CD14-positive monocyte (primary cell): ENCODE measurements around the gene SMCO4. TPM values are rescaled to one million over a fixed set of nuclear protein-coding genes. Genes with fewer than 3 reads are reported as not detected.

Source experiments
- DNase-seq, 3 donors: peaks; one replicate each; pipeline ENCODE4 v3.0.0-alpha.2; 2011 to 2022
- H2AFZ ChIP-seq: 2 replicates; pipeline ENCODE4 v1.6.0; 2012; ENCODE audit warnings: mild to moderate bottlenecking, low read depth, low read length, inconsistent platforms; ENCODE audit not compliant: insufficient read depth, poor library complexity, severe bottlenecking
- H3K27ac ChIP-seq, 2 donors: 1 replicate in 1 of 2; 2 replicates in 1 of 2; pipeline ENCODE4 v1.5.1; 2012 to 2013; ENCODE audit warnings: low read length in 2 of 2, control low read depth in 1 of 2, inconsistent platforms in 1 of 2, low read depth in 1 of 2, mild to moderate bottlenecking in 1 of 2
- H3K27me3 ChIP-seq, 2 donors: one replicate each; pipeline versions ENCODE4 v1.6.0 to v1.6.1; 2011 to 2013; ENCODE audit warnings: low read length in 2 of 2; ENCODE audit not compliant: control insufficient read depth in 2 of 2, insufficient read depth in 2 of 2
- H3K36me3 ChIP-seq, 2 donors: replicated peaks in 1 of 2; 1 replicate in 1 of 2; 2 replicates in 1 of 2; pipeline versions ENCODE4 v1.5.1 to v1.6.1; 2012 to 2013; ENCODE audit warnings: low read length in 2 of 2, control low read depth in 1 of 2, inconsistent platforms in 1 of 2, mild to moderate bottlenecking in 1 of 2; ENCODE audit not compliant: insufficient read depth in 2 of 2, control insufficient read depth in 1 of 2
- H3K4me1 ChIP-seq, 2 donors: 1 replicate in 1 of 2; 2 replicates in 1 of 2; pipeline versions ENCODE4 v1.5.1 to v1.6.1; 2012 to 2013; ENCODE audit warnings: low read length in 2 of 2, control low read depth in 1 of 2, inconsistent platforms in 1 of 2, mild to moderate bottlenecking in 1 of 2, moderate library complexity in 1 of 2; ENCODE audit not compliant: insufficient read depth in 2 of 2, control insufficient read depth in 1 of 2
- H3K4me2 ChIP-seq: replicated peaks from 2 replicates; pipeline ENCODE3; 2012; ENCODE audit warnings: low read length, moderate library complexity, mild to moderate bottlenecking; ENCODE audit not compliant: poor library complexity, severe bottlenecking; ENCODE audit errors: extremely low read depth
- H3K4me3 ChIP-seq, 3 experiments: fragments of 200-600 bp in 1 of 3; sonication (generic) in 1 of 3; replicated peaks in 1 of 3; 1 replicate in 2 of 3; 2 replicates in 1 of 3; pipeline ENCODE4 v1.5.1; 2011 to 2013; ENCODE audit warnings: low read length in 3 of 3, mild to moderate bottlenecking in 3 of 3, control low read depth in 2 of 3, low read depth in 2 of 3, inconsistent platforms in 1 of 3, moderate library complexity in 1 of 3
- H3K79me2 ChIP-seq: 2 replicates; pipeline ENCODE4 v1.6.0; 2012; ENCODE audit warnings: mild to moderate bottlenecking, control low read depth, inconsistent platforms, low read length, moderate library complexity; ENCODE audit not compliant: insufficient read depth
- H3K9ac ChIP-seq: 2 replicates; pipeline ENCODE4 v1.6.0; 2017; ENCODE audit warnings: low read length, mild to moderate bottlenecking; ENCODE audit not compliant: insufficient read depth, poor library complexity, severe bottlenecking
- H3K9me3 ChIP-seq, 2 donors: replicated peaks in 1 of 2; 1 replicate in 1 of 2; 2 replicates in 1 of 2; pipeline versions ENCODE4 v1.5.1 to v1.6.1; 2012 to 2013; ENCODE audit warnings: low read length in 2 of 2, control low read depth in 1 of 2; ENCODE audit not compliant: control insufficient read depth in 1 of 2, insufficient read depth in 1 of 2
- H4K20me1 ChIP-seq: 2 replicates; pipeline ENCODE4 v1.6.0; 2012; ENCODE audit warnings: mild to moderate bottlenecking, low read length, control low read depth, moderate library complexity; ENCODE audit not compliant: insufficient read depth
- H3K27ac Mint-ChIP-seq, 7 donors: one replicate each; pipeline ENCODE4 v1.8.0; 2020; ENCODE audit warnings: mild to moderate bottlenecking in 7 of 7, mixed read lengths in 7 of 7, moderate library complexity in 6 of 7, inconsistent platforms in 2 of 7
- H3K27me3 Mint-ChIP-seq, 3 donors: one replicate each; pipeline ENCODE4 v1.8.0; 2021 to 2022; ENCODE audit warnings: low read depth in 3 of 3, mild to moderate bottlenecking in 3 of 3, mixed read lengths in 3 of 3, moderate library complexity in 3 of 3, inconsistent platforms in 1 of 3
- H3K36me3 Mint-ChIP-seq, 2 donors: one replicate each; pipeline ENCODE4 v1.8.0; 2020; ENCODE audit warnings: mixed read lengths in 2 of 2, inconsistent platforms in 1 of 2, mild to moderate bottlenecking in 1 of 2
- H3K4me1 Mint-ChIP-seq: one replicate; pipeline ENCODE4 v1.8.0; 2020; ENCODE audit warnings: mild to moderate bottlenecking, mixed read lengths
- H3K4me3 Mint-ChIP-seq, 2 donors: one replicate each; pipeline ENCODE4 v1.8.0; 2020; ENCODE audit warnings: mild to moderate bottlenecking in 2 of 2, mixed read lengths in 2 of 2, moderate library complexity in 1 of 2
- H3K9me3 Mint-ChIP-seq, 7 donors: one replicate each; pipeline ENCODE4 v1.8.0; 2020 to 2022; ENCODE audit warnings: mixed read lengths in 7 of 7, mild to moderate bottlenecking in 6 of 7, moderate library complexity in 6 of 7, inconsistent platforms in 2 of 7
- CTCF ChIP-seq: fragments of 200-600 bp; IDR thresholded peaks from one replicate; pipeline ENCODE4 v1.8.0; 2022; ENCODE audit warnings: antibody characterized with exemption, mild to moderate bottlenecking
- WGBS: methylation state at CpG from one replicate; pipeline ENCODE4 v1.1.5; 2013; ENCODE audit warnings: missing lambda C conversion rate; ENCODE audit not compliant: insufficient coverage; 5-methylcytosine and 5-hydroxymethylcytosine counted together
- intact Hi-C, 2 donors: fragments of 100-400 bp; cut with micrococcal nuclease; formaldehyde crosslinking; loops; one replicate each; pipeline versions ENCODE4 v1.15.0 to v1.15.1; 2023
- polyA plus RNA-seq, 3 donors: library from polyadenylated mRNA; depleted of rRNA in 1 of 3; unstranded in 2 of 3; stranded (reverse) in 1 of 3; fragments of 300-500 nt in 2 of 3; fragments of >200 nt in 1 of 3; fragmentation: Illumina TruSeq in 2 of 3; gene quantifications; 1 replicate in 2 of 3; 2 replicates in 1 of 3; pipeline ENCODE4 v1.2.3, GENCODE V29; 2012 to 2021

Gene SMCO4
- polyA plus RNA-seq, 3 donors, result 110 to 242 (median 169) TPM

GRCh38 chr11:93498161-93498560 is 45.0 kb downstream of the SMCO4 start:
- intact Hi-C loops, result no loop called here
- H4K20me1 ChIP-seq, result peaks cover 77% of the 10 kb centered on the region
- no peaks in the 10 kb centered on the region for H3K9me3 Mint-ChIP-seq

GRCh38 chr11:93497596-93497995 is 45.6 kb downstream of the SMCO4 start:
- Histone ChIP-seq H3K27me3 (no peaks in the 10 kb centered on the region), H3K9ac (no peak overlapping the region), H3K27ac (peak overlapping the region; percentile 54 to 82), H2AFZ (no peak overlapping the region), H3K9me3 (no peaks in the 10 kb centered on the region), H3K4me1 (peaks cover 28 to 32% of the 10 kb centered on the region in 2 donors), H3K4me2 (peak overlapping the region; percentile 44), H3K4me3 (peak overlapping the region in 1 of 3 experiments; percentile 7), H3K36me3 (peaks cover 0 to 67% of the 10 kb centered on the region in 2 donors), H4K20me1 (peaks cover 77% of the 10 kb centered on the region), H3K79me2 (peaks cover 30% of the 10 kb centered on the region)
- Mint-ChIP-seq H3K27ac (peak overlapping the region; percentile 79 to 92 (median 90)), H3K36me3 (peaks cover 57 to 59% of the 10 kb centered on the region in 2 donors), H3K4me1 (peaks cover 35% of the 10 kb centered on the region), H3K4me3 (peak overlapping the region; percentile 12 to 49), H3K27me3 (no peaks in the 10 kb centered on the region), H3K9me3 (no peaks in the 10 kb centered on the region)
- peak; percentile 48 to 70 (median 58) for DNase-seq
- intact Hi-C loops, result no loop called here
- no CpG with 5 or more reads among the region's 2 CpGs for WGBS
- TF ChIP-seq CTCF, result no peak

More at GRCh38 chr11:93498161-93498560, 45.0 kb downstream of the SMCO4 start:
- peaks cover 28 to 32% of the 10 kb centered on the region in 2 donors for H3K4me1 ChIP-seq
- H3K9me3 ChIP-seq, result no peaks in the 10 kb centered on the region
- no peak overlapping the region for H2AFZ ChIP-seq
- 100% methylated on average over 2 of the region's 4 CpGs for WGBS
- Mint-ChIP-seq H3K27ac (peak overlapping the region in 6 of 7 donors; percentile 31 to 91 (median 68)), H3K4me1 (peaks cover 35% of the 10 kb centered on the region), H3K27me3 (no peaks in the 10 kb centered on the region), H3K4me3 (no peak overlapping the region), H3K36me3 (peaks cover 54 to 57% of the 10 kb centered on the region in 2 donors)
- no peak overlapping the region for H3K9ac ChIP-seq
- H3K4me3 ChIP-seq, result peak overlapping the region in 1 of 3 experiments; percentile 7
- DNase-seq, result no peak
- H3K27me3 ChIP-seq, result no peaks in the 10 kb centered on the region
- peaks cover 28% of the 10 kb centered on the region for H3K79me2 ChIP-seq
- no peak for TF ChIP-seq CTCF
- peak overlapping the region; percentile 44 for H3K4me2 ChIP-seq
- H3K27ac ChIP-seq, result peak overlapping the region; percentile 21 to 82
- peaks cover 0 to 67% of the 10 kb centered on the region in 2 donors for H3K36me3 ChIP-seq
